ENCODE data around the gene R3HDML.

- no peak for TF ChIP-seq GATA3 (IDR thresholded peaks at IDR 0.05; ENCODE audit: low read depth, low read length)
- no peak for TF ChIP-seq GATA2 (IDR thresholded peaks at IDR 0.05; ENCODE audit: low read depth, low read length)
Observed at GRCh38 chr20:44358776-44359175, 21.9 kb downstream of the R3HDML start.

All from SH-SY5Y (cell line).